RWPE1 (cell line): ENCODE results near the gene TNPO3.

Experiments used
- CTCF ChIA-PET: fragments of 350-600 bp; sonication (Branson Sonifier 250); formaldehyde crosslinking; extraction: SDS; loops from one replicate; lab custom pipeline; 2021; lab: Yijun Ruan, JAX
- POLR2A ChIA-PET: fragments of 400-600 bp; formaldehyde crosslinking; extraction: SDS; loops from one replicate; lab custom pipeline; 2020; ENCODE audit warnings: antibody characterized with exemption; ENCODE audit not compliant: low non-redundant PET; lab: Yijun Ruan, JAX
- DNase-seq: peaks from one replicate; pipeline ENCODE4 v3.0.0; 2012; ENCODE audit warnings: low spot score
- H3K27ac ChIP-seq: fragments of 450-650 bp; 2 replicates; pipeline ENCODE4 v1.5.1; 2017
- CTCF ChIP-seq: fragments of 450-650 bp; conservative IDR thresholded peaks from 2 replicates; pipeline ENCODE4 v1.5.1; 2017; ENCODE audit warnings: low read depth, mild to moderate bottlenecking

TNPO3 gene

GRCh38 chr7:128961030-128961659, 93.8 kb downstream of the TNPO3 start:
- DNase-seq = no peak
- ChIA-PET POLR2A (no interaction called here), CTCF (no interaction called here)
- no peak overlapping the region for H3K27ac ChIP-seq
- no peak for TF ChIP-seq CTCF

GRCh38 chr7:128959296-128959695, 95.6 kb downstream of the TNPO3 start:
- no peak for TF ChIP-seq CTCF
- CTCF ChIA-PET = interaction anchor here (0.5 kb wide), 1 partner anchor 84 kb away, joined by 9 read pairs; no protein-coding TSS in a partner anchor
- H3K27ac ChIP-seq = no peak overlapping the region
- no peak for DNase-seq
- POLR2A ChIA-PET = no interaction called here

- no peak overlapping the region for H3K27ac ChIP-seq
- no peak for TF ChIP-seq CTCF
- POLR2A ChIA-PET = no interaction called here
- no peak for DNase-seq
- CTCF ChIA-PET = no interaction called here
Observed at GRCh38 chr7:128955981-128956380, 98.9 kb downstream of the TNPO3 start.

- CTCF ChIA-PET = interaction anchor here (0.7 kb wide), 1 partner anchor 209 kb away, joined by 3 read pairs; no protein-coding TSS in a partner anchor
- no peak for DNase-seq
- H3K27ac ChIP-seq = no peak overlapping the region
- POLR2A ChIA-PET = no interaction called here
- TF ChIP-seq CTCF = no peak
Observed at GRCh38 chr7:128954830-128955802, 99.8 kb downstream of the TNPO3 start.

- ChIA-PET POLR2A (no interaction called here), CTCF (no interaction called here)
- TF ChIP-seq CTCF = no peak
- no peak for DNase-seq
- no peak overlapping the region for H3K27ac ChIP-seq
Observed at GRCh38 chr7:128954150-128954549, 100.8 kb downstream of the TNPO3 start.

GRCh38 chr7:128951296-128951695, 103.6 kb downstream of the TNPO3 start:
- ChIA-PET POLR2A (no interaction called here), CTCF (no interaction called here)
- DNase-seq = no peak
- no peak overlapping the region for H3K27ac ChIP-seq
- no peak for TF ChIP-seq CTCF
